GM12878 (cell line): Measurements from ENCODE around the gene ITM2C. TPM values are rescaled to one million over a fixed set of nuclear protein-coding genes. Genes with fewer than 3 reads are reported as not detected.

Experiments used
- ATAC-seq: fragments of 200-7000 bp; cut with Tn5 transposase; 3 replicates; pipeline ENCODE4 v1.9.1; 2020; ENCODE audit warnings: mild to moderate bottlenecking, moderate library complexity
- BruUV-seq: library from RNA; stranded (reverse); fragments of 400-500 nt; replicated peaks from 2 replicates; lab custom pipeline; 2021; lab: Mats Ljungman, UMichigan
- CTCF ChIA-PET: fragments of 300-600 bp; sonication (Branson Sonifier 250); formaldehyde crosslinking; extraction: SDS; loops from one replicate; lab custom pipeline; 2021; ENCODE audit warnings: inconsistent platforms; lab: Yijun Ruan, JAX
- POLR2A ChIA-PET: fragments of 350-600 bp; formaldehyde crosslinking; extraction: SDS; loops from one replicate; lab custom pipeline; 2021; ENCODE audit warnings: inconsistent platforms; lab: Charles Lee
- RAD21 ChIA-PET: fragments of 300-600 bp; sonication (Branson Sonifier 250); formaldehyde crosslinking; loops from one replicate; lab custom pipeline; 2023; ENCODE audit warnings: antibody characterized with exemption; ENCODE audit not compliant: unreplicated experiment; lab: Charles Lee
- SMC1A ChIA-PET: fragments of 300-600 bp; sonication (Branson Sonifier 250); formaldehyde crosslinking; loops from one replicate; lab custom pipeline; 2023; ENCODE audit not compliant: unreplicated experiment, uncharacterized antibody; lab: Charles Lee
- DNase-seq: peaks from one replicate; pipeline ENCODE4 v3.0.0-alpha.2; 2011; ENCODE audit warnings: low read depth, low spot score
- FAIRE-seq: peaks from 3 replicates; lab custom pipeline; 2011; peaks lifted over from hg19 to GRCh38; lab: Jason Lieb, UNC
- H2AFZ ChIP-seq: 2 replicates; pipeline ENCODE4 v1.6.0; 2011; ENCODE audit warnings: low read depth, low read length, control low read depth; ENCODE audit not compliant: control insufficient read depth
- H3K27ac ChIP-seq: 2 replicates; pipeline ENCODE4 v1.5.1; 2011; ENCODE audit warnings: control low read depth; ENCODE audit not compliant: control insufficient read depth, insufficient read depth
- H3K27me3 ChIP-seq, 2 experiments: replicated peaks in 1 of 2; 2 replicates each; pipeline versions ENCODE4 v1.6.0 to v1.6.1; 2011; ENCODE audit warnings: low read length in 1 of 2; ENCODE audit not compliant: control insufficient read depth in 2 of 2, insufficient read depth in 2 of 2
- H3K36me3 ChIP-seq, 2 experiments: 2 replicates each; pipeline ENCODE4 v1.5.1; 2011; ENCODE audit warnings: low read length in 1 of 2; ENCODE audit not compliant: control insufficient read depth in 2 of 2, insufficient read depth in 2 of 2
- H3K4me1 ChIP-seq: 2 replicates; pipeline ENCODE4 v1.6.1; 2011; ENCODE audit warnings: mild to moderate bottlenecking, low read length, moderate library complexity, mixed read lengths; ENCODE audit not compliant: control insufficient read depth, insufficient read depth
- H3K4me2 ChIP-seq: 2 replicates; pipeline ENCODE4 v1.6.0; 2011; ENCODE audit warnings: control low read depth; ENCODE audit not compliant: control insufficient read depth, insufficient read depth
- H3K4me3 ChIP-seq: fragments of 200-600 bp; sonication (generic); 2 replicates; pipeline ENCODE4 v1.5.1; 2016
- H3K79me2 ChIP-seq: 2 replicates; pipeline ENCODE4 v1.6.0; 2011; ENCODE audit warnings: low read length; ENCODE audit not compliant: control insufficient read depth, insufficient read depth
- H3K9ac ChIP-seq: 2 replicates; pipeline ENCODE4 v1.8.0; 2011; ENCODE audit warnings: low read length, control low read depth, mixed read lengths; ENCODE audit not compliant: control insufficient read depth, insufficient read depth
- H3K9me3 ChIP-seq: replicated peaks from 3 replicates; pipeline ENCODE4 v1.5.1; 2011; ENCODE audit warnings: mild to moderate bottlenecking, low read length; ENCODE audit not compliant: control insufficient read depth, insufficient read depth
- H4K20me1 ChIP-seq: 2 replicates; pipeline ENCODE4 v1.6.0; 2011; ENCODE audit not compliant: control insufficient read depth, insufficient read depth
- E2F4 ChIP-seq: IDR thresholded peaks from 2 replicates; pipeline ENCODE4 v1.6.1; 2012; ENCODE audit warnings: low read depth, low read length, improper control_type of control experiment
- HDAC6 ChIP-seq: fragments of 200-600 bp; sonication (generic); IDR thresholded peaks from one replicate; pipeline ENCODE4 v1.8.0; 2017; ENCODE audit warnings: antibody characterized with exemption; ENCODE audit not compliant: unreplicated experiment
- HDGF ChIP-seq: fragments of 450-650 bp; IDR thresholded peaks from 2 replicates; pipeline ENCODE4 v1.6.1; 2016; ENCODE audit warnings: antibody characterized with exemption
- IRF5 ChIP-seq: fragments of 450-650 bp; IDR thresholded peaks from 2 replicates; pipeline ENCODE4 v1.6.1; 2017; ENCODE audit warnings: borderline replicate concordance
- MLLT1 ChIP-seq: fragments of 450-650 bp; IDR thresholded peaks from 2 replicates; pipeline ENCODE4 v1.6.1; 2016; ENCODE audit warnings: mild to moderate bottlenecking
- NR2C2 ChIP-seq: IDR thresholded peaks from 2 replicates; pipeline ENCODE4 v1.6.1; 2011; ENCODE audit warnings: borderline replicate concordance, low read depth; ENCODE audit not compliant: control insufficient read depth, insufficient read length
- POLR2AphosphoS2 ChIP-seq: IDR thresholded peaks from 2 replicates; pipeline ENCODE4 v1.6.1; 2011; ENCODE audit warnings: low read depth, mild to moderate bottlenecking, low read length, improper control_type of control experiment, moderate library complexity
- RAD51 ChIP-seq: fragments of 450-650 bp; IDR thresholded peaks from 2 replicates; pipeline ENCODE4 v1.6.1; 2016; ENCODE audit warnings: moderate library complexity, mild to moderate bottlenecking, inconsistent platforms
- RB1 ChIP-seq: fragments of 450-650 bp; formaldehyde crosslinking; IDR thresholded peaks from 2 replicates; pipeline ENCODE4 v1.6.1; 2017; ENCODE audit warnings: mild to moderate bottlenecking, borderline replicate concordance
- RELA ChIP-seq: fragments of 450-650 bp; IDR thresholded peaks from 2 replicates; pipeline ENCODE4 v1.8.0; 2014; ENCODE audit warnings: borderline replicate concordance; ENCODE audit not compliant: partially characterized antibody
- SMAD1 ChIP-seq: fragments of 450-650 bp; IDR thresholded peaks from 2 replicates; pipeline ENCODE4 v1.6.1; 2018; ENCODE audit warnings: mild to moderate bottlenecking, low read depth; ENCODE audit not compliant: partially characterized antibody
- WRNIP1 ChIP-seq: IDR thresholded peaks from 2 replicates; pipeline ENCODE4 v1.6.1; 2011; ENCODE audit warnings: low read depth, low read length, improper control_type of control experiment, borderline replicate concordance
- WGBS: methylation state at CpG from one replicate; pipeline ENCODE4 v1.1.6; 2016; ENCODE audit warnings: low lambda C conversion rate; ENCODE audit not compliant: insufficient replicate concordance, insufficient coverage; ENCODE audit errors: missing lambda C conversion rate; 5-methylcytosine and 5-hydroxymethylcytosine counted together
- in situ Hi-C: fragments of 300-500 bp; cut with MboI; formaldehyde crosslinking; loops from 9 replicates; pipeline ENCODE4 v1.14.3; 2018; ENCODE audit warnings: mixed read lengths
- intact Hi-C: fragments of 100-400 bp; cut with micrococcal nuclease; formaldehyde crosslinking; loops from one replicate; pipeline ENCODE4 v1.14.2; 2022; ENCODE audit not compliant: unreplicated experiment
- polyA plus RNA-seq, 11 experiments: library from polyadenylated mRNA; depleted of rRNA in 4 of 11; unstranded in 6 of 11; stranded (reverse) in 5 of 11; fragments of >200 nt; fragmentation: Nextera tagmentation in 4 of 11; fragmentation: Illumina TruSeq in 1 of 11; extraction: Ambion mirVana in 4 of 11; extraction: Trizol in 1 of 11; gene quantifications; 1 replicate in 1 of 11; 2 replicates in 10 of 11; pipeline versions ENCODE4 v1.2.1 to v1.2.3, GENCODE V29; 2011 to 2016; ENCODE audit warnings: inconsistent platforms in 2 of 11, missing spikeins in 2 of 11, low read depth in 1 of 11
- total RNA-seq, 4 experiments: library from RNA; depleted of rRNA in 3 of 4; stranded (reverse); fragments of >200 nt in 3 of 4; fragmentation: Illumina TruSeq in 1 of 4; extraction: Trizol in 1 of 4; gene quantifications; 2 replicates each; pipeline versions ENCODE4 v1.2.1 to v1.2.3, GENCODE V29; 2013 to 2021
- TF ChIP-seq, protein P1 (sequence below): fragments of 450-650 bp; IDR thresholded peaks from 2 replicates; pipeline ENCODE4 v1.6.1; 2016; ENCODE audit warnings: mild to moderate bottlenecking, moderate library complexity, borderline replicate concordance
- TF ChIP-seq, protein P2 (sequence below): IDR thresholded peaks from 2 replicates; pipeline ENCODE4 v1.6.1; 2012; ENCODE audit warnings: low read length, inconsistent platforms

The ITM2C gene
- total and polyA plus RNA-seq, 10 of the 15 experiments (the other 5 are each of a cell fraction or from before 2014, with no cell fraction given) = 5.4 to 195 (median 149) TPM

- TF ChIP-seq RAD51 = no peak
- no peak for TF ChIP-seq E2F4
- no peak for TF ChIP-seq NR2C2
- TF ChIP-seq MLLT1 = no peak
- no peak for TF ChIP-seq POLR2AphosphoS2
- no peak for TF ChIP-seq RELA
These were observed 21.9 kb downstream of the ITM2C start (continued) for GRCh38 chr2:230886671-230887071.

GRCh38 chr2:230887342-230887741 lies 22.6 kb downstream of the ITM2C start:
- RAD21 ChIA-PET = interaction anchor here (1.1 to 1.4 kb wide), 2 partner anchors 10 to 17 kb away, joined by 3 to 4 read pairs; no protein-coding TSS in a partner anchor
- H3K9ac ChIP-seq = no peak overlapping the region
- FAIRE-seq (no peak), ATAC-seq (no peak), DNase-seq (no peak)
- no peaks in the 10 kb centered on the region for H3K79me2 ChIP-seq
- POLR2A ChIA-PET = no interaction called here
- H3K27me3 ChIP-seq = no peaks in the 10 kb centered on the region
- no peak overlapping the region for H2AFZ ChIP-seq
- intact Hi-C loops (no loop called here), in situ Hi-C loops (no loop called here)
- whole genome bisulfite sequencing = 68% methylated on average over 7 of the region's 7 CpGs
- H3K27ac ChIP-seq = no peak overlapping the region
- H3K4me2 ChIP-seq = no peak overlapping the region
- H3K4me1 ChIP-seq = peaks cover 20% of the 10 kb centered on the region
- peaks cover 1% of the 10 kb centered on the region; the same call in 2 of the 3 replicates for H3K9me3 ChIP-seq
- SMC1A ChIA-PET = interaction anchor here (1.5 kb wide), 1 partner anchor 9 kb away, joined by 4 read pairs; no protein-coding TSS in a partner anchor
- no peaks in the 10 kb centered on the region for H4K20me1 ChIP-seq
- no peak overlapping the region for H3K4me3 ChIP-seq
- CTCF ChIA-PET = interaction anchor here (0.7 to 1.3 kb wide), 2 partner anchors 9 to 37 kb away, joined by 3 read pairs; no protein-coding TSS in a partner anchor
- H3K36me3 ChIP-seq = no peaks in the 10 kb centered on the region
- no TSS peak for BruUV-seq
- TF ChIP-seq HDGF (no peak), HDAC6 (no peak), IRF5 (no peak), RB1 (no peak), SMAD1 (no peak), WRNIP1 (no peak)
- TF ChIP-seq, protein P1, sequence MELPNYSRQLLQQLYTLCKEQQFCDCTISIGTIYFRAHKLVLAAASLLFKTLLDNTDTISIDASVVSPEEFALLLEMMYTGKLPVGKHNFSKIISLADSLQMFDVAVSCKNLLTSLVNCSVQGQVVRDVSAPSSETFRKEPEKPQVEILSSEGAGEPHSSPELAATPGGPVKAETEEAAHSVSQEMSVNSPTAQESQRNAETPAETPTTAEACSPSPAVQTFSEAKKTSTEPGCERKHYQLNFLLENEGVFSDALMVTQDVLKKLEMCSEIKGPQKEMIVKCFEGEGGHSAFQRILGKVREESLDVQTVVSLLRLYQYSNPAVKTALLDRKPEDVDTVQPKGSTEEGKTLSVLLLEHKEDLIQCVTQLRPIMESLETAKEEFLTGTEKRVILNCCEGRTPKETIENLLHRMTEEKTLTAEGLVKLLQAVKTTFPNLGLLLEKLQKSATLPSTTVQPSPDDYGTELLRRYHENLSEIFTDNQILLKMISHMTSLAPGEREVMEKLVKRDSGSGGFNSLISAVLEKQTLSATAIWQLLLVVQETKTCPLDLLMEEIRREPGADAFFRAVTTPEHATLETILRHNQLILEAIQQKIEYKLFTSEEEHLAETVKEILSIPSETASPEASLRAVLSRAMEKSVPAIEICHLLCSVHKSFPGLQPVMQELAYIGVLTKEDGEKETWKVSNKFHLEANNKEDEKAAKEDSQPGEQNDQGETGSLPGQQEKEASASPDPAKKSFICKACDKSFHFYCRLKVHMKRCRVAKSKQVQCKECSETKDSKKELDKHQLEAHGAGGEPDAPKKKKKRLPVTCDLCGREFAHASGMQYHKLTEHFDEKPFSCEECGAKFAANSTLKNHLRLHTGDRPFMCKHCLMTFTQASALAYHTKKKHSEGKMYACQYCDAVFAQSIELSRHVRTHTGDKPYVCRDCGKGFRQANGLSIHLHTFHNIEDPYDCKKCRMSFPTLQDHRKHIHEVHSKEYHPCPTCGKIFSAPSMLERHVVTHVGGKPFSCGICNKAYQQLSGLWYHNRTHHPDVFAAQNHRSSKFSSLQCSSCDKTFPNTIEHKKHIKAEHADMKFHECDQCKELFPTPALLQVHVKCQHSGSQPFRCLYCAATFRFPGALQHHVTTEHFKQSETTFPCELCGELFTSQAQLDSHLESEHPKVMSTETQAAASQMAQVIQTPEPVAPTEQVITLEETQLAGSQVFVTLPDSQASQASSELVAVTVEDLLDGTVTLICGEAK = no peak
- TF ChIP-seq, protein P2, sequence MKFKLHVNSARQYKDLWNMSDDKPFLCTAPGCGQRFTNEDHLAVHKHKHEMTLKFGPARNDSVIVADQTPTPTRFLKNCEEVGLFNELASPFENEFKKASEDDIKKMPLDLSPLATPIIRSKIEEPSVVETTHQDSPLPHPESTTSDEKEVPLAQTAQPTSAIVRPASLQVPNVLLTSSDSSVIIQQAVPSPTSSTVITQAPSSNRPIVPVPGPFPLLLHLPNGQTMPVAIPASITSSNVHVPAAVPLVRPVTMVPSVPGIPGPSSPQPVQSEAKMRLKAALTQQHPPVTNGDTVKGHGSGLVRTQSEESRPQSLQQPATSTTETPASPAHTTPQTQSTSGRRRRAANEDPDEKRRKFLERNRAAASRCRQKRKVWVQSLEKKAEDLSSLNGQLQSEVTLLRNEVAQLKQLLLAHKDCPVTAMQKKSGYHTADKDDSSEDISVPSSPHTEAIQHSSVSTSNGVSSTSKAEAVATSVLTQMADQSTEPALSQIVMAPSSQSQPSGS = no peak
